ENCODE results near the gene C10orf62. TPM values are rescaled to one million over a fixed set of nuclear protein-coding genes. Genes with fewer than 3 reads are reported as not detected.

The C10orf62 gene
- total and polyA plus RNA-seq, 2 experiments from 2014 or later, result not detected

DNA sequence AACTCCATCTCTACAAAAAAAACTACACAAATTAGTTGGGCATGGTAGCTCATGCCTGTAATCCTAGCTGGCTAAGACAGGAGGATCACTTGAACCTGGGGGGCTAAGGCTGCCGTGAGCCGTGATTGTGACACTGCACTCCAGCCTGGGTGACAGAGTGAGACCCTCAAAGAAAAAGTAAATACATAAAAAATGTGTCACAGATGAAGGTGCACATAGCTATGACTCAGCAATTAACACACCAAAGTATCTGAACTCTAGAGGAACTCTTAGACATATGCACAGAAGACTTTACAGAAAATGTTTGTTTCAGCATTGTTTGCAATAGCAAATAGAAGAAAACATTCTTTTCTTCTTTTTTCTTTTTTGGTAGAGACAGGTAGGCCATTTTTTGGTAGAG is 8.3 kb downstream of the C10orf62 start:
- no peaks in the 10 kb centered on the region for H3K79me2 ChIP-seq (replicated peaks; ENCODE audit: insufficient read depth)
- H3K27me3 Mint-ChIP-seq (ENCODE audit: insufficient read depth, low read depth, poor library complexity), result peaks cover 9% of the 10 kb centered on the region
- no peak for TF ChIP-seq JUNB (IDR thresholded peaks at IDR 0.05; ENCODE audit: unreplicated experiment)
- TF ChIP-seq POLR2AphosphoS5 (IDR thresholded peaks at IDR 0.05; ENCODE audit: low read depth), result no peak
- no peak for TF ChIP-seq ZNF114 (CRISPR knock-in tag; IDR thresholded peaks at IDR 0.05)
- no peak for TF ChIP-seq STAT1 (IDR thresholded peaks at IDR 0.05; ENCODE audit: unreplicated experiment)
- no peak for TF ChIP-seq EZH2 (IDR thresholded peaks at IDR 0.05; ENCODE audit: low read depth, unreplicated experiment)
- TF ChIP-seq ZNF331 (CRISPR knock-in tag; IDR thresholded peaks at IDR 0.05; ENCODE audit: low read depth), result no peak
- TF ChIP-seq, protein P1, sequence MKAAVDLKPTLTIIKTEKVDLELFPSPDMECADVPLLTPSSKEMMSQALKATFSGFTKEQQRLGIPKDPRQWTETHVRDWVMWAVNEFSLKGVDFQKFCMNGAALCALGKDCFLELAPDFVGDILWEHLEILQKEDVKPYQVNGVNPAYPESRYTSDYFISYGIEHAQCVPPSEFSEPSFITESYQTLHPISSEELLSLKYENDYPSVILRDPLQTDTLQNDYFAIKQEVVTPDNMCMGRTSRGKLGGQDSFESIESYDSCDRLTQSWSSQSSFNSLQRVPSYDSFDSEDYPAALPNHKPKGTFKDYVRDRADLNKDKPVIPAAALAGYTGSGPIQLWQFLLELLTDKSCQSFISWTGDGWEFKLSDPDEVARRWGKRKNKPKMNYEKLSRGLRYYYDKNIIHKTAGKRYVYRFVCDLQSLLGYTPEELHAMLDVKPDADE (IDR thresholded peaks at IDR 0.05), result no peak
- TF ChIP-seq NANOG (IDR thresholded peaks at IDR 0.05; ENCODE audit: borderline replicate concordance), result no peak
- TF ChIP-seq, protein P2, sequence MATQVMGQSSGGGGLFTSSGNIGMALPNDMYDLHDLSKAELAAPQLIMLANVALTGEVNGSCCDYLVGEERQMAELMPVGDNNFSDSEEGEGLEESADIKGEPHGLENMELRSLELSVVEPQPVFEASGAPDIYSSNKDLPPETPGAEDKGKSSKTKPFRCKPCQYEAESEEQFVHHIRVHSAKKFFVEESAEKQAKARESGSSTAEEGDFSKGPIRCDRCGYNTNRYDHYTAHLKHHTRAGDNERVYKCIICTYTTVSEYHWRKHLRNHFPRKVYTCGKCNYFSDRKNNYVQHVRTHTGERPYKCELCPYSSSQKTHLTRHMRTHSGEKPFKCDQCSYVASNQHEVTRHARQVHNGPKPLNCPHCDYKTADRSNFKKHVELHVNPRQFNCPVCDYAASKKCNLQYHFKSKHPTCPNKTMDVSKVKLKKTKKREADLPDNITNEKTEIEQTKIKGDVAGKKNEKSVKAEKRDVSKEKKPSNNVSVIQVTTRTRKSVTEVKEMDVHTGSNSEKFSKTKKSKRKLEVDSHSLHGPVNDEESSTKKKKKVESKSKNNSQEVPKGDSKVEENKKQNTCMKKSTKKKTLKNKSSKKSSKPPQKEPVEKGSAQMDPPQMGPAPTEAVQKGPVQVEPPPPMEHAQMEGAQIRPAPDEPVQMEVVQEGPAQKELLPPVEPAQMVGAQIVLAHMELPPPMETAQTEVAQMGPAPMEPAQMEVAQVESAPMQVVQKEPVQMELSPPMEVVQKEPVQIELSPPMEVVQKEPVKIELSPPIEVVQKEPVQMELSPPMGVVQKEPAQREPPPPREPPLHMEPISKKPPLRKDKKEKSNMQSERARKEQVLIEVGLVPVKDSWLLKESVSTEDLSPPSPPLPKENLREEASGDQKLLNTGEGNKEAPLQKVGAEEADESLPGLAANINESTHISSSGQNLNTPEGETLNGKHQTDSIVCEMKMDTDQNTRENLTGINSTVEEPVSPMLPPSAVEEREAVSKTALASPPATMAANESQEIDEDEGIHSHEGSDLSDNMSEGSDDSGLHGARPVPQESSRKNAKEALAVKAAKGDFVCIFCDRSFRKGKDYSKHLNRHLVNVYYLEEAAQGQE (IDR thresholded peaks at IDR 0.05; ENCODE audit: unreplicated experiment), result no peak
- TF ChIP-seq EZH2phosphoT487 (IDR thresholded peaks at IDR 0.05; ENCODE audit: unreplicated experiment), result no peak
- TF ChIP-seq CREB1 (CRISPR knock-in tag; IDR thresholded peaks at IDR 0.05; ENCODE audit: low read depth), result no peak
- H3K36me3 Mint-ChIP-seq (ENCODE audit: low read depth), result no peaks in the 10 kb centered on the region
- DNase-seq (ENCODE audit: low spot score) (no peak), ATAC-seq (no peak)
- H3K4me1 Mint-ChIP-seq, result peaks cover 4% of the 10 kb centered on the region
- no peaks in the 10 kb centered on the region for H4K20me1 ChIP-seq (replicated peaks; ENCODE audit: insufficient read depth)
- H3K36me3 ChIP-seq (ENCODE audit: insufficient read depth), result no peaks in the 10 kb centered on the region
- H3K4me3 ChIP-seq, result no peak overlapping the region
- H3K4me2 ChIP-seq, result no peak overlapping the region
- H3K27ac ChIP-seq (ENCODE audit: low read depth), result no peak overlapping the region
- no peak overlapping the region for H3K4me3 Mint-ChIP-seq
- H3K27me3 ChIP-seq (ENCODE audit: insufficient read depth), result no peaks in the 10 kb centered on the region
- H2AFZ ChIP-seq, result no peak overlapping the region
- H3F3A ChIP-seq (replicated peaks; ENCODE audit: low read depth), result no peaks in the 10 kb centered on the region
- H3K9me2 ChIP-seq (ENCODE audit: insufficient read depth), result no peaks in the 10 kb centered on the region
- H3K27ac Mint-ChIP-seq, result no peak overlapping the region
- no peaks in the 10 kb centered on the region for H3K4me1 ChIP-seq (ENCODE audit: insufficient read depth)
- no peaks in the 10 kb centered on the region for H3K9me3 Mint-ChIP-seq
